Dedifferentiated amniotic fluid mesenchymal stem cell (primary cell): Measurements from ENCODE around the gene SAMM50.

Experiments
- DNase-seq: peaks from one replicate; pipeline ENCODE4 v3.0.0-alpha.2; 2016; ENCODE audit errors: extremely low spot score

SAMM50 gene

GRCh38 chr22:43955040-43955882, at the start of gene SAMM50:
Gene SAMM50 (plus strand): TSS chr22:43955442. CDS start chr22:43955578, 136 bp downstream.
- peak; percentile 89 for DNase-seq

- no peak for DNase-seq
Measured at GRCh38 chr22:43905681-43906080, 49.6 kb upstream of the SAMM50 start.

- DNase-seq: no peak
Measured at GRCh38 chr22:43909708-43910107, 45.5 kb upstream of the SAMM50 start.

GRCh38 chr22:43910178-43910695, 45.0 kb upstream of the SAMM50 start:
- no peak for DNase-seq

GRCh38 chr22:43911351-43911750, 43.9 kb upstream of the SAMM50 start:
- DNase-seq: no peak

GRCh38 chr22:43917521-43917920, 37.7 kb upstream of the SAMM50 start:
- no peak for DNase-seq

GRCh38 chr22:43919106-43919973, 35.9 kb upstream of the SAMM50 start:
- DNase-seq: no peak

GRCh38 chr22:43921370-43921769, 33.9 kb upstream of the SAMM50 start:
- peak; percentile 60 for DNase-seq

- no peak for DNase-seq
Measured at GRCh38 chr22:43922123-43922522, 33.1 kb upstream of the SAMM50 start.

GRCh38 chr22:43923191-43923590, 32.1 kb upstream of the SAMM50 start:
- no peak for DNase-seq

GRCh38 chr22:43923631-43924464, 31.4 kb upstream of the SAMM50 start, which contains the start of gene PNPLA3:
Gene PNPLA3 (plus strand): TSS chr22:43923805. CDS start chr22:43923912, 107 bp downstream.
- peak; percentile 67 for DNase-seq

- no peak for DNase-seq
Measured at GRCh38 chr22:43924877-43925276, 30.4 kb upstream of the SAMM50 start.

- DNase-seq: no peak
Measured at GRCh38 chr22:43925433-43926348, 29.6 kb upstream of the SAMM50 start.

GRCh38 chr22:43926349-43926710, 28.9 kb upstream of the SAMM50 start:
- no peak for DNase-seq

GRCh38 chr22:43928468-43928867, 26.8 kb upstream of the SAMM50 start:
- DNase-seq: no peak

GRCh38 chr22:43928908-43929307, 26.3 kb upstream of the SAMM50 start:
- no peak for DNase-seq

- no peak for DNase-seq
Measured at GRCh38 chr22:43931771-43932170, 23.5 kb upstream of the SAMM50 start.

GRCh38 chr22:43941449-43941848, 13.8 kb upstream of the SAMM50 start:
- no peak for DNase-seq

GRCh38 chr22:43944670-43945430, 10.4 kb upstream of the SAMM50 start:
- no peak for DNase-seq
